SH-SY5Y (cell line): ENCODE data around the gene TRMT11.

Source experiments
- GATA2 ChIP-seq: IDR thresholded peaks from 2 replicates; pipeline ENCODE4 v1.6.1; 2011; ENCODE audit warnings: mild to moderate bottlenecking, low read depth, low read length
- GATA3 ChIP-seq: IDR thresholded peaks from 2 replicates; pipeline ENCODE4 v1.6.1; 2011; ENCODE audit warnings: low read depth, mild to moderate bottlenecking, low read length, moderate library complexity

Gene TRMT11

DNA sequence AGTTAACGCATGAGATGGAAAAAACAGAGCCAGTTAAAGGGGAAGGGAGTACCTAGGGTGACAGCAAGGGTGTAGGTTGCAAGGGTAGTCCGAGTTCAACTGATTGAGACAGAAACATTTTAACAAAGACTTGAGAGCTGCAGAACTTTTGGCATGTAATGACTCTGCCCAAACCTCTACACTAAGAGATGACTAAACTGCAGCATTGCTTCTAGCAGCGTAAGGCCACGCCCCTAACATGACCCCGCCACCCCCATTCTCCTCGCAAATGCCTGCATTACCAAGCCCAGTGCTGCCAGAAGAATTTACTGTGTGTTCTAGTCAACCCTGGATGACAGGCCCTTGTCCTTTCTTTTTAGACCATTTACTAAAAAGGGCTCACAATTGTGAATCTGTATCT lies 36.0 kb upstream of the TRMT11 start:
- no peak for TF ChIP-seq GATA2
- TF ChIP-seq GATA3 = no peak

DNA sequence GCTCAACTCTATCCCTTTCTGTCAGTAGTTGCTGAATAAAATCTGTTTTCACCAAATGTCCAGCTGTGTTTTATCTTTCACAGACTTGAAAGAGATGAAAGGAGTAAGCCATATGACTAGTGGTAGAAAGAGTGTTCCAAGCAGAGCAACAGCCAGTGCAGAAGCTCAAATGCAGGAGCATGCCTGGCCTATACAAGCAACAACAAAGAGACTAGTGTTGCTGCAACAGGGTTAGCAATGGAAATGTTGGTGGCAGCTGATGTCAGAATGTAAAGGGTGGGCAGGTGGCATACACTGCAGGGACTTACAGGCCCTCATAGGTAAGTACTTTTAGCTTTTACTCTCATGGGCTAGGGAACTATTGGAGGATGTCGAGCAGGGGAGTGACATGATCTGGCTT lies 35.0 kb upstream of the TRMT11 start:
- no peak for TF ChIP-seq GATA2
- TF ChIP-seq GATA3 = no peak

DNA sequence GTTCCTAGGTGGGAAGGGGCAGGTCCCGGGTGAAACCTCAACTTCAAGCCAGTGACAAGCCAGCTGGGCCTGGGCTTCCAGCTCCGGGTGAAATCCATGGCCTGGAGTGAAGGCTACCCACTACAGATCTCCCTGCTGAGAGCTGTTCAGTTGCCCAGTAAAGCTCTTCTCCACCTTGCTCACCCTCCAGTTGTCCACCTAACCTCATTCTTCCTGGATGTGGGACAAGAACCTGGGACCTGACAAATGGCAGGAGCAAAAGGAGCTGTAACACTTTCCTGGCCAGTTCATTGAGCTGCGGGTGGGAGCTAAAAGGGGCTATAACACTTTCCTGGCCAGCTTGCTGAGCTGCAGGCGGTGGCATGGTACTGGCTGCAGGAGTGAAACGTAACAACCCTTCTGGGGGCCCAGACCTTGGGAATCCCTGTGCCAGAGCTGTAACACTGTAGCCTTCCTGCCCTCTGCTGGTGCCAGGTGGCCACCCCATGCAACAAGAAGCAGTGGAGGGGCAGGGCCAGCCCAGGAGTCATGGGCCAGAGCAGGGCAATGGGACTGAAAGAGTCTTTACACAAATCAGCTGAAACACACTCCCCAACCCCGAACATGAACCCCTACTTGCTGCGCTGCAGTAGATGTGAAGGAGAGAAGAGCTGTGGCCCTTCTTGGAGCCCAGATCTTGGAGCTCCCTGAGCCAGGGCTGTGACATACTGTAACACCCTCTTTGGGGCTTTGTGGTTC lies 33.4 kb upstream of the TRMT11 start:
- no peak for TF ChIP-seq GATA2
- no peak for TF ChIP-seq GATA3

DNA sequence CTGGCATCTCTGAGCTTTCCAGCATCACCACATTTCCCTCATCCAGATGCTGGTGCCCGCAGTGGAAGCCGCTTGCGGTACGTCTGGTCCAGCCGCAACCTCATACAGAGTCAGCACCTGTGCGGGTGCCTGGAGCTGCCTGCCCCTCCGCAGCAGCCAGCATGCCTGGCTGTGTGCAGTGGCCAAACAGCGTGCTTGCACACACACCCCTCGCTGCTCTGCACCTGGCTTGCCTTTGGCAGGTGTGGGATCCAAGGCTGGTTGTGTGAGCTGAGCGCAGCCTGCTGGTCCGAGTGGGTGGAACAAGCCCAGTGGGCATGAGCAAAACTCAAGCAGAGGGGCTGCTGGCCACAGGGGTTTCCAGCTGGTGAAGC lies 32.9 kb upstream of the TRMT11 start:
- no peak for TF ChIP-seq GATA3
- no peak for TF ChIP-seq GATA2

DNA sequence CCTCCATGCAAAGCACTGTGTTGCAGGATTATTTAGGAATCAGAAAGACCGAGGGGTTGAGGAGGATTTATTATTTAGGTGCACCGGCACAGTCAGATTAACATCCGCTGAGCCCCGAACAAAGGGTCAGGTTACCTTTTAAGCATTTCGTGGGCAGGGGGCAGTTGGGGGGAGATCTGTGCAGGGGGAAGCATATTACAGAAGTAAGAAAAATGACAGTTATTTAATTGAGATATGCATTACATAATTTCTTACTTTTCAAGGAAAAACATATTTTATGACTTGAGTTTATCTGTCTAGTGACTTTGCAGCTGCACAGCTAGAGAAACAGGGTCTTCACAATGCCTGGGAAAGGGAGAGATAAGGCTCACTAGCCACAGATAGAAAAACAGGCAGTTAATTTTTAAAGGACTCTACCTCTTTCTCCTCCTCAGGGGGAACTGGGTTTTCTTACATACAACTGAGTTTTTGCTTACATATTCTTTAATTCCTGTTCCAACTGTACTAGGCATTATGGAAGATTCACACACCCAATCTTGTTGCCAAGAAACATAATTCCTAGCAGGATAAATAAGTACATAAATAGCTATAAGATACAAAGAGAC lies 31.5 kb upstream of the TRMT11 start:
- TF ChIP-seq GATA2 = no peak
- TF ChIP-seq GATA3 = no peak

DNA sequence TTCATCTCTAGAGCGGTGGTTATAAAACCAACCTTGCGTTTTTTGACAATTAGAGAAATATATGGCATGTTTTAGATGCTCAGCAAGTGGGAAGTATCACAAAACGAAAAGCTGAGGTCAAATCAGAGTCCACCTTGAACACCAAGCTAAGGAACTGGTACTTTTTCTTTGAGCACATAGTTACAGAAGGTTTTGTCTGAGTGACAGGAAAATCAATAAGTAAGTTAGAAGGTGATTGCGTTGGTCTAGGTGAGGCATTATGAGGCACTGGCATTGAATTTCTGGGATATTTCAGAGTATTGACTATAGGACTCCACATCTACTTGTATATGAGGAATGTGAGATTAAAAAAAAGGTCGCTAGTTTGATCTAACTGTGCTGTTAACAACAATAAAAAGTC lies 30.4 kb upstream of the TRMT11 start:
- TF ChIP-seq GATA3 (no peak), GATA2 (no peak)

DNA sequence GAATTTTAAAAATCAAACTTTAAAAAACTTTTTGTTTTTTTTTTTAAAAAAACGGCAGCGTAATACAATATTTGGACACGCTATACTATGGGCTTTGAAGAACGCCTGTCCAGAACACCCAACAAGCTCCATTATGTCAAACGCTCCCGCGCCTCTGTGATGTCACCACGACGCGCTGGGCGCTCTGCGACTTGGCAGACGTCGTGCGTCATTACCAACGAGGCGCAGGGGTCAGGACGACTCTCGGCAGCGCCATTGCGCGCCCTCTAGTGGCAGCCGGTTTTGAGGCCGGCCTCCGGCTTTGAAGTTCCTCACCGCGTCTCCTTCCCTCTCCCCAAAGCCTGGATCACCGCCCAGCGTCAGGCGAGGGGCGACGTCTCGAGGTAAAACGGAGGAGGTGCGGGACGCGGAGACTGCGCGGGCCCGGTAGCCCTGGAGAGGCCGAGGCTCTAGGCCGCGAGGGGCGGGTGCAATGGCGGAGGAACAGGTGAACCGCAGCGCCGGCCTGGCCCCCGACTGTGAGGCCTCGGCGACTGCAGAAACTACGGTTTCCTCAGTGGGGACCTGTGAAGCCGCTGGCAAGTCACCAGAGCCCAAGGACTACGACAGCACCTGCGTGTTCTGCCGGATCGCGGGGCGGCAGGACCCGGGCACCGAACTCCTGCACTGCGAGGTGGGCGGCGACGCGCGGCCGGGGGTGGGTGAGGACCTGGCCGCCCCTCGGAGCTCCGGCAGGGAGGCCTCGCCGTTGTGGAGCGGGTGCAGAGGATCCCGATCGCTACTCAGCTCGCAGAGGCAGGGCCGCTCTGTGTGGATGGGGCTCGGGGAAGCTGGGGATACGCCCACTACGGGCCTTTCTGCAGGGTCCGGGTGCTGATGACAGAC lies 29.6 kb upstream of the TRMT11 start, which contains the start of gene HINT3:
Gene HINT3 (plus strand): TSS at position 265 of the 885 bp plus-strand sequence. CDS start 208 bp downstream, at position 473.
- TF ChIP-seq GATA3 (no peak), GATA2 (no peak)

DNA sequence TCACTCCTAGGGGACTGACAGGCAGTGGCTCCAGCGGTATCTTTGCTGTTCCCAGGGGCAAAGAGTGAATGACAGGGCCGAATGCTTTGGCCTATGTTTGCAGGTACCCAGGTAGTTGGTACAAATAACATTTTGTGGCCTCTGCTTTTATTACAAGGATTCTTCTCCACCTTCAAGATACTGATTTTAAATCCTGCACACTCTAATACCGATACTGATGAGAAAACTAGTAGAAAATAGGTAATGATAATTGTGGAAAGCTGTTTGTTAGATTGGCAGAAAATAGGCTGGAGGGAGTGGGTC lies 29.0 kb upstream of the TRMT11 start:
- TF ChIP-seq GATA3 = no peak
- no peak for TF ChIP-seq GATA2

DNA sequence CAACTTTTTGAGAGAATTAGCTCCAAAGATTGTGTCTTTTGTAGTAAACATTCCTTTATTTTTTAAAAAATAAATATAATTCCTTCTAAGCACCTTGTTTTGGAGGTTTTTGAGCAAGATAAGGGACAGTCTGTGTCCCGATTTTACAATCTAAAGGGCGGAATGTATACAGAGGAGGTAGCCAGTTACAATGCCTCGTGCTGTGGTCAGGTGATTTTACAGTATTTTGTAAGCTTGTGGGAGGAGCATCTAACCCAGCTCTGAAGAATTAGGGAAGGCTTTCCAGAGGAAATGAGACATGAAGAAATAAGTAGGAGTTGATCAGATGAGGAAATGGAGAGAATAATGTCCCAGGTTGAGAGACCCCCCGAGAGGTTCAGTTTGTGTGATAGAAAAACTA lies 28.5 kb upstream of the TRMT11 start:
- no peak for TF ChIP-seq GATA2
- no peak for TF ChIP-seq GATA3

DNA sequence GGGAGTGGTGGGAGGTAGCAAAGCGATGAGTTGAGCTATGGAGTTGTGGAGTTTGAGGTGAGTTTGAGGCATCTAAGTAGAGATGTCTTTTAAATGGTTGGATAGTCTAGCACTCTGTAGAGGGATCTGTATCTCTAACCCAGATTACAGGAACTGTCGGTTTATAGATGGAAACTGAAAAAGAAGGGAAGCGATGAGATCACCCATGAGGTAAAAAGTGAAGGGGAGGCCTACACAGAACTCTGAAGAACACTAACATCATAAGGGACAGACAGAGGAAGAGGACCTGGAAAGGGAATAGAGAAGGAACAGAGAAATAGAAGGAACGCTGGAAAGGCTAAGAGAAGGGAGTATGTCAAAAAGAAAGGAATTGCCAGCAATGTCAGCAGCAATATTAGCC lies 27.3 kb upstream of the TRMT11 start:
- no peak for TF ChIP-seq GATA3
- no peak for TF ChIP-seq GATA2

DNA sequence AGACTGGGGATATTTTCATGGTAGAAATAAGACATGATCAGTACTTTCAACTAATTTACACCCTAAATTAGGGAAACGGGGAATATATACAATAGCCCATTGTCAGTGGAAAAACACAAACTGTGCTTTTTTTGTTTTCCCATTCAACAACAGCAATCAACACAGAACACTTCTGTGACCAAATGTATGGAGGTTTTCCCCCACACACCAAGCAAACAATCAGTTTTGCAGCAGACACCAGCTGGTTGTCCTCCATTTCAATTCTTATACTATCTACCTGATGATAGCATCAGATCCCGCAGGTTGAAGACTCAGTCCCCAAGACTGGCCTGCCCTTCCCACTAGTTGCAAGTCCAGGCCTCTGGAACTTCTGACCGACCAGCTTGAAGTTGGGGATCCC lies 25.2 kb upstream of the TRMT11 start:
- TF ChIP-seq GATA3 = no peak
- no peak for TF ChIP-seq GATA2

DNA sequence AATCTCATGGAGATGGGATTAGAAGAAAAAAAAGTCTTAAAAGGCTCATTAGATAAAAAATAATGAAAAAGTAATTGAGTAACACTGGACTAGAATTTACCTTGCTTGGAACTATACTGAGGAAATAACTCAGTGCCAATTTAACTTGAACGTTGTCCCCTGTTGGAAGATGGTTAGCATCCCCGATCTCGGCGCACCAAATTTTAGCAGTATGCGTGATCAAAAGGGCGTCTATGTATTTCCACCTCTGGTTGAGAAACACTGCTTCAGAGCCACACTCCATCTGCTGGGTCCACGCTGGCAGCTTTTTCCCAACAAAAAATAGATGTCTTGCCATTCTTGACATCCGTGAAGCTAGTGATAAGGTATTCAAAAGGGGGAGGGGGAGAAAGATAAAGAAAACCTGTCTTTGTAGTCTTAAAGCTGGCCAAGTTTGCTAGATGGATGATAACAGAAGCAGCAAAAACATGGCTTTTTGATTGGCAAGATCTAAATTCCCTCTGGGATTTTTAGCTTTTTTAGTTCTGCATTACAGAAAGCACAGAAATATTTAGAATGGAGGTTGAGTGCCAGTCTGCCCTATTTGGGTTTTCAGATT lies 23.3 kb upstream of the TRMT11 start:
- TF ChIP-seq GATA2 (no peak), GATA3 (no peak)

DNA sequence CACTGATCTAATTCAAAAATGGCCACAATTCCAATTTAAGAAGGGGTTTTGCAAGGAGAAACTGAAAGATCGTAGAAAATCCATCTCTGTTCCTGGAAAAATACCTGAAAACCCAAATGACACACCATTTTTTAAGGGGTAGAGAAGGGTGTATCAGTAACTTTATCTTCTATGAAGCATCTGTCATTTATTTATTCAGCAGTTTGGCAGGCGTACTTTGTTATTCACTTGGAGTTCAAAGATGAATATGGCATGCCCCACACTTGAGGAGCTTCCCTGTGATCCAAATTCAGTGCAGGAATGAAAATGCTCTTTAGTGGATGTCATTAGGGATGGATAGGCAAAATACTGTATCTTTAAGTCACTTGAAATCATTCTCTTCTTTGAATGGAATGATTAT lies 22.5 kb upstream of the TRMT11 start:
- TF ChIP-seq GATA2 (no peak), GATA3 (no peak)

DNA sequence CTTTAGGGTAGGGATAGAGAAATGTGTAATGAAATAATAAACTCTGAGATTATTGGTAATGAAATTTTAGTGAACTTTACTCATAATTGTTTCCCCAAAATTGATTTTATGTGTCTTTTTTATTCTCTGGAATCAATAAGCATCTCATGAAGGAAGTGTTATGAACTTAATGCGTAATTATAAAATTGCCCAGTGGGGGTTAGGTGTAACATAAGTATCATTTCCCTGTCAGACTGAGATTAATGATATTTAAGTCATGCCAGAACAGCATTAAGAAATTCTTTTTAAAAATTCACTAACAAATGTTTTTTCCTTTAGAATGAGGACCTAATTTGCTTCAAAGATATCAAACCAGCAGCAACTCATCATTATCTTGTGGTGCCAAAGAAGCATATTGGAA lies 19.8 kb upstream of the TRMT11 start:
- TF ChIP-seq GATA2 (no peak), GATA3 (no peak)

DNA sequence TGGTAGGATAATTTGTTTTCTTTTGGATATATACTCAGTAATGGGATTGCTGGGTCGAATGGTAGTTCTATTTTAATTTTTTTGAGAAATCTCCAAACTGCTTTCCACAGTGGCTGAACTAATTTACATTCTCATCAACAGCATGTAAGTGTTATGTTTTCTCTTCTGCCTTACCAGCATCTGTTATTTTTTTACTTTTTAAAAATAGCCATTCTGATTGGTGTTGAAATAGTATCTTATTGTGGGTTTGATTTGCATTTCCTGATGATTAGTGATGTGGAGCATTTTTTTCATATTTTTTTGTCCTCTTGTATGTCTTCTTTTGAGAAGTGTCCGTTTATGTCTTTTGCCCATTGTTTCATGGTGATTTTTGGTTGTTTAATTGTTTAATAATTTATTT lies 17.8 kb upstream of the TRMT11 start:
- TF ChIP-seq GATA3 (no peak), GATA2 (no peak)
